H54 (cell line): ENCODE results near the gene KANK2.
A peak's percentile ranks its signal among the peaks of the same experiment; 100 is the strongest.

Source experiments
- DNase-seq: peaks from one replicate; pipeline ENCODE4 v3.0.0; 2011; ENCODE audit warnings: low spot score, mixed read lengths; ENCODE audit not compliant: insufficient read length
- FAIRE-seq: peaks from 3 replicates; lab custom pipeline; 2011; peaks lifted over from hg19 to GRCh38; lab: Jason Lieb, UNC
- POLR2A ChIP-seq: IDR thresholded peaks from 2 replicates; pipeline ENCODE4 v1.6.1; 2011; ENCODE audit warnings: low read depth, mild to moderate bottlenecking, low read length

Gene KANK2

GRCh38 chr19:11197291-11198174, at the start of gene KANK2:
TSS of gene KANK2 (minus strand) at chr19:11197545. CDS start at chr19:11194511, 3,034 bp downstream.
- peak; percentile 83 for TF ChIP-seq POLR2A
- FAIRE-seq (no peak), DNase-seq (peak; percentile 78)

- FAIRE-seq (no peak), DNase-seq (no peak)
- TF ChIP-seq POLR2A, result no peak
These were observed 49.6 kb upstream of the KANK2 start for GRCh38 chr19:11246941-11247340.

GRCh38 chr19:11244846-11245589, 47.7 kb upstream of the KANK2 start:
- FAIRE-seq (no peak), DNase-seq (no peak)
- TF ChIP-seq POLR2A, result no peak

- FAIRE-seq (no peak), DNase-seq (no peak)
- no peak for TF ChIP-seq POLR2A
These were observed 46.4 kb upstream of the KANK2 start for GRCh38 chr19:11243798-11244169.

- no peak for TF ChIP-seq POLR2A
- DNase-seq (peak; percentile 98), FAIRE-seq (no peak)
These were observed 45.8 kb upstream of the KANK2 start for GRCh38 chr19:11242864-11243797.

GRCh38 chr19:11242025-11242424, 44.7 kb upstream of the KANK2 start:
- DNase-seq, result no peak
- no peak for FAIRE-seq
- no peak for TF ChIP-seq POLR2A

GRCh38 chr19:11240008-11240444, 42.7 kb upstream of the KANK2 start:
- FAIRE-seq (no peak), DNase-seq (no peak)
- TF ChIP-seq POLR2A, result no peak

GRCh38 chr19:11239377-11240000, 42.1 kb upstream of the KANK2 start, which contains the start of gene ANGPTL8:
TSS of gene ANGPTL8 (plus strand) at chr19:11239619. CDS start at chr19:11239638, 19 bp downstream.
- no peak for TF ChIP-seq POLR2A
- FAIRE-seq, result no peak

GRCh38 chr19:11238781-11239376, 41.5 kb upstream of the KANK2 start:
- FAIRE-seq, result no peak
- TF ChIP-seq POLR2A, result no peak

More at GRCh38 chr19:11239377-11240000, 42.1 kb upstream of the KANK2 start, which contains the start of gene ANGPTL8:
- no peak for DNase-seq

GRCh38 chr19:11238041-11238440, 40.7 kb upstream of the KANK2 start:
- DNase-seq, result no peak
- no peak for TF ChIP-seq POLR2A
- FAIRE-seq, result no peak

More at GRCh38 chr19:11238781-11239376, 41.5 kb upstream of the KANK2 start:
- DNase-seq, result no peak

GRCh38 chr19:11237321-11237720, 40.0 kb upstream of the KANK2 start:
- no peak for DNase-seq
- FAIRE-seq, result no peak
- no peak for TF ChIP-seq POLR2A

- TF ChIP-seq POLR2A, result no peak
- no peak for FAIRE-seq
- DNase-seq, result no peak
These were observed 39.3 kb upstream of the KANK2 start for GRCh38 chr19:11236324-11237301.
